ENCODE measurements around the gene RPP14. TPM values are rescaled to one million over a fixed set of nuclear protein-coding genes. Genes with fewer than 3 reads are reported as not detected.

RPP14 gene
- total RNA-seq, 2 experiments from 2014 or later, result 17.7 to 19.7 TPM

GRCh38 chr3:58366699-58367098 lies 60.7 kb downstream of the RPP14 start:
- ChIA-PET CTCF (no interaction called here), POLR2A (no interaction called here)
- peaks cover 4% of the 10 kb centered on the region for H3K4me1 ChIP-seq (ENCODE audit: insufficient read depth, low read length)
- H3K4me3 ChIP-seq (ENCODE audit: low read length), result no peak overlapping the region
- Mint-ChIP-seq H3K27ac (no peak overlapping the region), H3K4me3 (no peak overlapping the region), H3K9me3 (no peaks in the 10 kb centered on the region), H3K27me3 (no peaks in the 10 kb centered on the region), H3K4me1 (ENCODE audit: low read depth) (peaks cover 34% of the 10 kb centered on the region), H3K36me3 (ENCODE audit: low read depth) (peaks cover 34% of the 10 kb centered on the region)
- TF ChIP-seq CTCF (IDR thresholded peaks at IDR 0.05), result no peak
- H3K36me3 ChIP-seq (ENCODE audit: insufficient read depth, low read length), result peaks cover 9% of the 10 kb centered on the region
- no peak overlapping the region for H3K27ac ChIP-seq (ENCODE audit: low read depth in 1 of 2, low read length in 2 of 2)
- H3K27me3 ChIP-seq (ENCODE audit: control insufficient read depth in 1 of 2, insufficient read depth in 2 of 2, low read length in 2 of 2), result no peaks in the 10 kb centered on the region
- intact Hi-C loops (cut with DNase I, micrococcal nuclease), result no loop called here
- H3K9me3 ChIP-seq (ENCODE audit: control insufficient read depth in 1 of 2, insufficient read depth in 1 of 2, low read length in 2 of 2), result no peaks in the 10 kb centered on the region
- DNase-seq, result no peak
- ATAC-seq (ENCODE audit: poor library complexity), result no peak

GRCh38 chr3:58369038-58369437 lies 63.0 kb downstream of the RPP14 start:
- intact Hi-C loops (cut with DNase I, micrococcal nuclease), result no loop called here
- ChIA-PET POLR2A (no interaction called here), CTCF (no interaction called here)
- no peak overlapping the region for H3K27ac ChIP-seq (ENCODE audit: low read depth in 1 of 2, low read length in 2 of 2)
- Mint-ChIP-seq H3K4me1 (ENCODE audit: low read depth) (peaks cover 21% of the 10 kb centered on the region), H3K9me3 (no peaks in the 10 kb centered on the region), H3K27ac (no peak overlapping the region), H3K4me3 (no peak overlapping the region), H3K27me3 (no peaks in the 10 kb centered on the region), H3K36me3 (ENCODE audit: low read depth) (peaks cover 36% of the 10 kb centered on the region)
- no peak for DNase-seq
- no peaks in the 10 kb centered on the region for H3K27me3 ChIP-seq (ENCODE audit: control insufficient read depth in 1 of 2, insufficient read depth in 2 of 2, low read length in 2 of 2)
- H3K4me3 ChIP-seq (ENCODE audit: low read length), result no peak overlapping the region
- H3K9me3 ChIP-seq (ENCODE audit: control insufficient read depth in 1 of 2, insufficient read depth in 1 of 2, low read length in 2 of 2), result no peaks in the 10 kb centered on the region
- peaks cover 11% of the 10 kb centered on the region for H3K36me3 ChIP-seq (ENCODE audit: insufficient read depth, low read length)
- peaks cover 4% of the 10 kb centered on the region for H3K4me1 ChIP-seq (ENCODE audit: insufficient read depth, low read length)
- TF ChIP-seq CTCF (IDR thresholded peaks at IDR 0.05), result no peak
- no peak for ATAC-seq (ENCODE audit: poor library complexity)

Other genes starting within 250 kb of the RPP14 start
- gene DNASE1L3, start 95.3 kb upstream of the RPP14 start, total RNA-seq, result under 1 TPM; 0.53 to 0.80 TPM
- gene ABHD6, start 68.5 kb upstream of the RPP14 start, total RNA-seq, result 1 to 10 TPM in 1 of 2 experiments, under 1 TPM in 1; 0.71 to 1.9 TPM
- gene HTD2, start 275 bp downstream of the RPP14 start, total RNA-seq, result 1 to 10 TPM; 7.2 to 7.3 TPM
- gene PXK, start 26.6 kb downstream of the RPP14 start, total RNA-seq, result 10 to 100 TPM; 12.5 to 14.8 TPM
- gene PDHB, start 127.6 kb downstream of the RPP14 start, total RNA-seq, result 10 to 100 TPM; 31.1 to 31.5 TPM
- 1 to 10 TPM; 3.8 to 5.0 TPM for gene KCTD6, start 185.9 kb downstream of the RPP14 start, total RNA-seq
- not detected for gene ACOX2, start 230.9 kb downstream of the RPP14 start, total RNA-seq